Adrenal gland (tissue), 12 donors: ENCODE measurements around the gene CA9. TPM values are rescaled to one million over a fixed set of nuclear protein-coding genes. Genes with fewer than 3 reads are reported as not detected.

ENCODE experiments used
- DNase-seq, 7 donors: peaks; one replicate each; pipeline ENCODE4 v3.0.0-alpha.2; 2019 to 2020
- H3K27ac ChIP-seq, 5 donors: fragments of 200-600 bp; sonication (generic) in 4 of 5; 1 replicate in 3 of 5; 2 replicates in 2 of 5; pipeline versions ENCODE4 v1.5.1 to v1.8.0; 2016 to 2020; ENCODE audit warnings: mild to moderate bottlenecking in 1 of 5
- H3K27me3 ChIP-seq: fragments of 200-600 bp; 2 replicates; pipeline ENCODE4 v1.8.0; 2021
- H3K36me3 ChIP-seq, 2 donors: fragments of 200-600 bp; replicated peaks in 1 of 2; 1 replicate in 1 of 2; 2 replicates in 1 of 2; pipeline versions ENCODE4 v1.5.1 to v1.8.0; 2018 to 2022
- H3K4me1 ChIP-seq, 2 donors: fragments of 200-600 bp; replicated peaks in 1 of 2; 1 replicate in 1 of 2; 2 replicates in 1 of 2; pipeline versions ENCODE4 v1.5.1 to v1.8.0; 2018 to 2021
- H3K4me3 ChIP-seq, 4 donors: fragments of 200-600 bp; sonication (generic) in 3 of 4; one replicate each; pipeline ENCODE4 v1.5.1; 2016 to 2018
- H3K9me3 ChIP-seq, 3 donors: fragments of 200-600 bp; sonication (generic) in 1 of 3; replicated peaks in 1 of 3; 1 replicate in 2 of 3; 2 replicates in 1 of 3; pipeline versions ENCODE4 v1.5.1 to v1.8.0; 2016 to 2021
- POLR2A ChIP-seq, 2 donors: fragments of 450-650 bp; IDR thresholded peaks; one replicate each; pipeline ENCODE4 v1.6.1; 2017; ENCODE audit warnings: antibody characterized with exemption in 2 of 2, mild to moderate bottlenecking in 2 of 2, moderate library complexity in 1 of 2
- WGBS, 4 donors: extraction: QIAGEN DNeasy Blood & Tissue Kit in 2 of 4; methylation state at CpG; one replicate each; pipeline versions ENCODE4 v1.1.5 to v1.1.7; 2013 to 2017; 5-methylcytosine and 5-hydroxymethylcytosine counted together
- intact Hi-C, 2 donors: fragments of 100-400 bp; cut with DNase I; formaldehyde crosslinking; loops; one replicate each; pipeline versions ENCODE4 v1.14.1 to v1.15.0; 2022 to 2023
- polyA plus RNA-seq, 3 donors: library from polyadenylated mRNA; stranded (reverse); fragments of 200-250 nt in 2 of 3; fragments of 350-450 nt in 1 of 3; fragmentation: Illumina TruSeq in 1 of 3; extraction: RNeasy Lipid Tissue Mini Kit (QIAGEN cat#74804) in 1 of 3; gene quantifications; one replicate each; pipeline ENCODE4 v1.2.3, GENCODE V29; 2013 to 2014
- total RNA-seq, 9 donors: library from RNA; depleted of rRNA in 4 of 9; stranded (reverse); fragments of >200 nt in 4 of 9; fragments of 120-200 nt in 1 of 9; fragmentation: NEBNext Ultra II Directional in 1 of 9; extraction: Animal tissue kit (Norgen Biotek cat#: 25700) in 1 of 9; gene quantifications; one replicate each; pipeline versions ENCODE4 v1.1.0 to v1.2.4, GENCODE V29; 2013 to 2023
- TF ChIP-seq, protein P1 (sequence below), 6 experiments: fragments of 450-650 bp in 4 of 6; fragments of 200-600 bp in 2 of 6; sonication (generic) in 1 of 6; IDR thresholded peaks; 1 replicate in 5 of 6; 2 replicates in 1 of 6; pipeline versions ENCODE4 v1.5.1 to v1.8.0; 2016 to 2021; ENCODE audit warnings: antibody characterized with exemption in 6 of 6, mild to moderate bottlenecking in 2 of 6, moderate library complexity in 1 of 6
- donor health status: healthy with polysubstance abuse.
- donor health status: Bipolar disorder and iron deficiency.
- donor health status: DM: yes; HTN: yes; CAD: no.
- donor health status: DM: no; HTN: no; CAD: no.
- donor health status: DM: no; HTN: no; CAD: no.
- donor health status: DM: yes; HTN: yes; CAD: no.

CA9 gene
- total and polyA plus RNA-seq, 12 donors: 0.28 to 13.7 (median 1.4) TPM

DNA sequence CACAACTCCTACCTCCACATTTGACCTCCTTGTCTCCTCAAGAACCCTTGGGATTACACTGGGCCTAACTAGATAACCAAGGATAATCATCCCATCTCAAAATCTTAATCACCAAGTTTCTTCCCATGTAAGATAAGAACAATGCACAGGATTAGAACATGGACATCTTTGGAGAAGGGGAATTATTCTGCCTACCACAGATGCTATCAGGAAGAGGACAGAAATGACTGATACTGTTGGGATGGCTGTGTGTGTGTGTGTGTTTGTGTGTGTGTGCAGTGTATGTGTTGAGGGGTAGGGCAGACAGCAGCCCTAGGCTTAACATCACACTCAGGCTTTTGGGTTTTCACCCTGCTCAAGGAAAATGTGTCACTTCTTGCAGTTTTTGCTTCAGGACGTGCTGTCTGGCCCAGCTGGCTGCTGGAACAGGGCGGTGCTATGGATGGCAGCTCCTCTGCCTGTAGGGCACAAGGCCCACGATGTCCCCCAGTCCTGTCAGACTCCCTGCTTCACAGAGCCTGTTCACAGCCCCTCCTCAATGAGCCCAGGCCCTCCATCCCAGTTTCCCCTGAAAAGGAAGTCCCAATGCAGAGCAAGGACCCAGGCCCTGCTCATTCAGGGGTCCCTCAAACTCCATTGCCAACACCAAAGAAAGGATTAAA is 7.7 kb downstream of the CA9 start:
- no peak overlapping the region for H3K4me3 ChIP-seq
- peaks cover 0 to 7% of the 10 kb centered on the region in 2 donors for H3K4me1 ChIP-seq
- 68 to 84% (median 71%) methylated on average over 2 to 3 of the region's 3 CpGs for WGBS, 4 donors
- peak overlapping the region in 1 of 5 donors; percentile 40 for H3K27ac ChIP-seq
- H3K9me3 ChIP-seq: no peaks in the 10 kb centered on the region
- no peak for TF ChIP-seq POLR2A (IDR thresholded peaks at IDR 0.05)
- TF ChIP-seq, protein P1, sequence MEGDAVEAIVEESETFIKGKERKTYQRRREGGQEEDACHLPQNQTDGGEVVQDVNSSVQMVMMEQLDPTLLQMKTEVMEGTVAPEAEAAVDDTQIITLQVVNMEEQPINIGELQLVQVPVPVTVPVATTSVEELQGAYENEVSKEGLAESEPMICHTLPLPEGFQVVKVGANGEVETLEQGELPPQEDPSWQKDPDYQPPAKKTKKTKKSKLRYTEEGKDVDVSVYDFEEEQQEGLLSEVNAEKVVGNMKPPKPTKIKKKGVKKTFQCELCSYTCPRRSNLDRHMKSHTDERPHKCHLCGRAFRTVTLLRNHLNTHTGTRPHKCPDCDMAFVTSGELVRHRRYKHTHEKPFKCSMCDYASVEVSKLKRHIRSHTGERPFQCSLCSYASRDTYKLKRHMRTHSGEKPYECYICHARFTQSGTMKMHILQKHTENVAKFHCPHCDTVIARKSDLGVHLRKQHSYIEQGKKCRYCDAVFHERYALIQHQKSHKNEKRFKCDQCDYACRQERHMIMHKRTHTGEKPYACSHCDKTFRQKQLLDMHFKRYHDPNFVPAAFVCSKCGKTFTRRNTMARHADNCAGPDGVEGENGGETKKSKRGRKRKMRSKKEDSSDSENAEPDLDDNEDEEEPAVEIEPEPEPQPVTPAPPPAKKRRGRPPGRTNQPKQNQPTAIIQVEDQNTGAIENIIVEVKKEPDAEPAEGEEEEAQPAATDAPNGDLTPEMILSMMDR (IDR thresholded peaks at IDR 0.05): no peak
- intact Hi-C loops: no loop called here
- DNase-seq: no peak
- peaks cover 0 to 34% of the 10 kb centered on the region in 2 donors for H3K36me3 ChIP-seq
- no peaks in the 10 kb centered on the region for H3K27me3 ChIP-seq

DNA sequence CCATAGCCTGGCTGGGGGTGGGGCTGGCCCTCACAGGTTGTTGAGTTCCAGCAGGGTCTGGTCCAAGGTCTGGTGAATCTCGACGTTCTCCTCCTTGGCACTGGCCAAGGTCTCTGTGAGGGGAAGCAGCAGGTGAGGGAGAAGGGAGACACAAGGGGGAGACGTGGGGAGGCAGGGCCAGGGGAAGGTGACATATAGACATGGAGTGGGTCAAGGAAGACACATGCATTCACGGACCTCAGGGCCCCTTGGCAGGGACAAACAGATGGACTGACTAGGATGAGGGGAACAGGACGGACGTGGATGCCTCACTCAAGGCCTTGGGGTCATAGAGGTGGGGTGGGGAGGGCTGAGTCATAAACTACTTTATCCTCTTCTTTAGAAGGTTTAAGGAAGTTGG is 8.3 kb downstream of the CA9 start:
- Histone ChIP-seq H3K9me3 (no peaks in the 10 kb centered on the region), H3K4me3 (no peak overlapping the region), H3K27ac (peak overlapping the region in 1 of 5 donors; percentile 40), H3K36me3 (peaks cover 0 to 34% of the 10 kb centered on the region in 2 donors), H3K27me3 (no peaks in the 10 kb centered on the region), H3K4me1 (peaks cover 2 to 13% of the 10 kb centered on the region in 2 donors)
- TF ChIP-seq POLR2A (IDR thresholded peaks at IDR 0.05): no peak
- TF ChIP-seq, protein P1 (IDR thresholded peaks at IDR 0.05): no peak
- DNase-seq: no peak
- intact Hi-C loops: no loop called here
- WGBS, 4 donors: 40 to 61% (median 54%) methylated on average over 6 of the region's 6 CpGs

DNA sequence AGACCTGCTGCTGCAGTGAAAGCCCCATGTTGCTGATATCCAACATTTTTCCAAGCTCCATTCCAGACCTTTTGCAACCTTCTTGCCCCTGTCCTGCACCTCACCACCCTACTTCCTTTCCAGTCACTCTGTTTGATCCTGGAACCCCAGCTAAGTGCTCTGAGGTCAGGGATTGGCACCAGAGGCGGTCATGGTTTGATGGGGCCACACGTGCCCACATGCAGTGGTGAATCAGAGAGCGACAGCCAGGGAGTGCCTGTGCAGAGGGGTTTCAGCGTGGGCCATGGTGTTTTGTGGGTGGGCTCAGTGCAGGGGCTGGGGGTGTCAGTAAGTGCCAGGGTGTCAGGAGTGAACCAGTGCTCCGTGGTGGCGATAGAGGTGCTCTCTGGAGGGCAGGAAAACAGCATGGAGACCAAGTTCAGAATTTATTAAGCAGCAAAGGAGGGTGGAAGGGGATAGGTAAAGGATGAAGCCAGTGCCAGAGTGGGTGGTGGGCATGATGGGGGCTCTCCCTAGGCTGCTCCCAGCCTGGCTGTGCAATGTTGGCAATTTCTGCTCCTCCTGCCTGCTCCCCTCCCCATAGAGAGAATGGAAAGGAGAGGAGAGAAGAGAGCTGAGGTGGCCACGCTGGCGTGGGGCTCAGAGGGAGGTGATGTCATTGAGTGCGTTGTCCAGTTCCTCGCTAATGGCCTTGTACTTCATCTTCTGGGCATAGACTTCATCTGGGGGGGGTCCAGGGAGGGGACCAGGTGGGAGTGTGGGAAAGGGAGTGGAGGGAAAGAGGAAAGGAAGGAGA is 9.0 kb downstream of the CA9 start:
- Histone ChIP-seq H3K27me3 (no peaks in the 10 kb centered on the region), H3K36me3 (peaks cover 0 to 34% of the 10 kb centered on the region in 2 donors), H3K9me3 (no peaks in the 10 kb centered on the region), H3K4me1 (peaks cover 9 to 20% of the 10 kb centered on the region in 2 donors), H3K27ac (peak overlapping the region in 2 of 5 donors; percentile 21 to 40), H3K4me3 (no peak overlapping the region)
- intact Hi-C loops: no loop called here
- no peak for DNase-seq
- no peak for TF ChIP-seq POLR2A (IDR thresholded peaks at IDR 0.05)
- WGBS, 4 donors: 75 to 77% (median 76%) methylated on average over 10 of the region's 10 CpGs

DNA sequence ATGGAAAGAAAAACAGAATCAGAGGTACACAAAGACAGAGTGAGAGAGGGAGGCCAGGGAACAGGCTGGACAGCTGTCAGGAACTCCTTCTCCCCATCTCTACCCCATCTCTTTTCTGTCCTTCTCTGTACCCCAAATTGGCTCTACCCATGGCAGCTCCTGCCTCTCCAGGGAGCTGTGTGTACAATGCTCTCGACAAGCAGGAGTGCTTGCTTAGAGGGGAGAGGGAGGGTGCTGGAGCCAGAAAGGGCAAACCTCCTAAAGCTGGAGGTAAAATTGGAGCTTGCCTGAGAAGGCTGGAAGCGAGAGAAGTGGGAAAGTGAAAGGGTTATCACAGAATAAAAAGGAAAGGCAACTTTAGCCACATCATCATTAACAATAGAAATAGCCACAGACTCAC is 9.6 kb downstream of the CA9 start:
- Histone ChIP-seq H3K27me3 (no peaks in the 10 kb centered on the region), H3K9me3 (no peaks in the 10 kb centered on the region), H3K4me1 (peaks cover 15 to 26% of the 10 kb centered on the region in 2 donors), H3K27ac (peak overlapping the region in 2 of 5 donors; percentile 21 to 40), H3K36me3 (peaks cover 0 to 34% of the 10 kb centered on the region in 2 donors), H3K4me3 (no peak overlapping the region)
- TF ChIP-seq, protein P1 (IDR thresholded peaks at IDR 0.05): no peak
- TF ChIP-seq POLR2A (IDR thresholded peaks at IDR 0.05): no peak
- DNase-seq: no peak
- WGBS, 4 donors: 67 to 81% (median 70%) methylated on average over 2 of the region's 2 CpGs
- intact Hi-C loops: no loop called here
